Measurements from ENCODE around the gene SYNJ1.

GRCh38 chr21:32777269-32777668, 49.5 kb upstream of the SYNJ1 start:
- TF ChIP-seq CTCF (IDR thresholded peaks at IDR 0.05), result no peak
- no peak for TF ChIP-seq ZNF396 (CRISPR knock-in tag; IDR thresholded peaks at IDR 0.05; ENCODE audit: borderline replicate concordance)
- no peak for TF ChIP-seq MAX (CRISPR knock-in tag; IDR thresholded peaks at IDR 0.05)
- TF ChIP-seq PRDM15 (CRISPR knock-in tag; IDR thresholded peaks at IDR 0.05), result no peak
- TF ChIP-seq ZNF121 (CRISPR knock-in tag; IDR thresholded peaks at IDR 0.05), result no peak
- no peak for TF ChIP-seq CREB1 (CRISPR knock-in tag; IDR thresholded peaks at IDR 0.05)
- TF ChIP-seq USF1 (CRISPR knock-in tag; IDR thresholded peaks at IDR 0.05), result no peak
- TF ChIP-seq STAT6 (CRISPR knock-in tag; conservative IDR thresholded peaks at IDR 0.05; ENCODE audit: low read depth), result no peak
- TF ChIP-seq SP1 (CRISPR knock-in tag; conservative IDR thresholded peaks at IDR 0.05), result no peak
- no peak for TF ChIP-seq FOXP1 (CRISPR knock-in tag; IDR thresholded peaks at IDR 0.05; ENCODE audit: borderline replicate concordance)
- no peak for TF ChIP-seq TEAD4 (CRISPR knock-in tag; IDR thresholded peaks at IDR 0.05)
